SK-N-SH (cell line): Measurements from ENCODE around the gene EXOC1L. TPM values are rescaled to one million over a fixed set of nuclear protein-coding genes. Genes with fewer than 3 reads are reported as not detected.

ENCODE experiments used
- CTCF ChIA-PET: fragments of 300-600, 350-600 bp; formaldehyde crosslinking; extraction: SDS; loops from one replicate; lab custom pipeline; 2021; lab: Yijun Ruan, JAX
- POLR2A ChIA-PET: fragments of 350-600 bp; sonication (Branson Sonifier 250); formaldehyde crosslinking; extraction: SDS; loops from one replicate; lab custom pipeline; 2020; ENCODE audit warnings: antibody characterized with exemption, inconsistent platforms; lab: Yijun Ruan, JAX
- DNase-seq: peaks from one replicate; pipeline ENCODE4 v3.0.0; 2012
- H2AFZ ChIP-seq: fragments of 200-600 bp; sonication (generic); 2 replicates; pipeline ENCODE4 v1.8.1; 2016; ENCODE audit warnings: antibody characterized with exemption, mild to moderate bottlenecking, low read depth
- H3F3A ChIP-seq: fragments of 200-600 bp; sonication (generic); replicated peaks from 2 replicates; pipeline ENCODE3; 2016; ENCODE audit warnings: antibody characterized with exemption, mild to moderate bottlenecking; ENCODE audit not compliant: insufficient read depth
- H3K27ac ChIP-seq, 2 experiments: fragments of 200-500 bp in 1 of 2; fragments of 200-600 bp in 1 of 2; sonication (Bioruptor generic) in 1 of 2; sonication (generic), shearing (Covaris generic) in 1 of 2; 2 replicates each; pipeline versions ENCODE4 v1.5.1 to v1.6.1; 2014 to 2016; ENCODE audit warnings: low read depth in 2 of 2, inconsistent platforms in 1 of 2, low read length in 1 of 2, mild to moderate bottlenecking in 1 of 2, mixed read lengths in 1 of 2
- H3K27me3 ChIP-seq: fragments of 200-600 bp; sonication (generic), shearing (Covaris generic); 2 replicates; pipeline ENCODE4 v1.6.1; 2016; ENCODE audit warnings: mixed run types; ENCODE audit not compliant: insufficient read depth
- H3K36me3 ChIP-seq, 2 experiments: fragments of 200-500 bp in 1 of 2; fragments of 200-600 bp in 1 of 2; sonication (Bioruptor generic) in 1 of 2; sonication (generic) in 1 of 2; replicated peaks in 1 of 2; 2 replicates each; pipeline versions ENCODE3 to v1.5.1; 2014 to 2016; ENCODE audit warnings: low read length in 1 of 2, mild to moderate bottlenecking in 1 of 2; ENCODE audit not compliant: insufficient read depth in 2 of 2, control insufficient read depth in 1 of 2
- H3K4me1 ChIP-seq, 2 experiments: fragments of 200-500 bp in 1 of 2; fragments of 200-600 bp in 1 of 2; sonication (Bioruptor generic) in 1 of 2; sonication (generic), shearing (Covaris generic) in 1 of 2; 2 replicates each; pipeline versions ENCODE4 v1.5.1 to v1.6.1; 2014 to 2016; ENCODE audit warnings: low read depth in 1 of 2, low read length in 1 of 2, mixed run types in 1 of 2; ENCODE audit not compliant: insufficient read depth in 2 of 2, control insufficient read depth in 1 of 2
- H3K4me2 ChIP-seq: fragments of 200-600 bp; sonication (generic), shearing (Covaris generic); 2 replicates; pipeline ENCODE4 v1.6.1; 2017; ENCODE audit warnings: mixed run types
- H3K4me3 ChIP-seq, 2 experiments: fragments of 200-500 bp in 1 of 2; fragments of 200-600 bp in 1 of 2; sonication (Bioruptor generic) in 1 of 2; sonication (generic), shearing (Covaris generic) in 1 of 2; 2 replicates each; pipeline versions ENCODE4 v1.5.1 to v1.8.1; 2014 to 2016; ENCODE audit warnings: low read depth in 2 of 2, inconsistent platforms in 1 of 2, low read length in 1 of 2, mild to moderate bottlenecking in 1 of 2, mixed read lengths in 1 of 2, moderate library complexity in 1 of 2
- H3K79me2 ChIP-seq: fragments of 200-600 bp; sonication (generic); 2 replicates; pipeline ENCODE4 v1.8.1; 2017; ENCODE audit warnings: mild to moderate bottlenecking; ENCODE audit not compliant: insufficient read depth
- H3K9ac ChIP-seq: fragments of 200-600 bp; sonication (generic); 2 replicates; pipeline ENCODE4 v1.6.1; 2017; ENCODE audit warnings: mixed run types
- H3K9me2 ChIP-seq: fragments of 200-600 bp; sonication (generic); 2 replicates; pipeline ENCODE4 v1.6.1; 2017; ENCODE audit warnings: mixed run types
- H3K9me3 ChIP-seq: fragments of 200-600 bp; sonication (generic); 2 replicates; pipeline ENCODE4 v1.6.1; 2017; ENCODE audit warnings: mixed run types, mild to moderate bottlenecking, moderate library complexity
- H4K20me1 ChIP-seq: fragments of 200-600 bp; sonication (generic); 2 replicates; pipeline ENCODE4 v1.6.1; 2017; ENCODE audit warnings: mild to moderate bottlenecking, mixed run types; ENCODE audit not compliant: insufficient read depth
- CHD2 ChIP-seq: fragments of 150-350 bp; IDR thresholded peaks from 2 replicates; pipeline ENCODE4 v1.6.1; 2018; ENCODE audit warnings: low read length; ENCODE audit not compliant: partially characterized antibody
- CTCF ChIP-seq: fragments of 200-600 bp; sonication (generic); IDR thresholded peaks from 2 replicates; pipeline ENCODE4 v1.6.1; 2017; ENCODE audit warnings: antibody characterized with exemption, mild to moderate bottlenecking, moderate library complexity
- ELF1 ChIP-seq: IDR thresholded peaks from 2 replicates; pipeline ENCODE4 v1.4.0; 2012
- FOSL2 ChIP-seq: IDR thresholded peaks from 2 replicates; pipeline ENCODE4 v1.4.0; 2012; ENCODE audit warnings: low read depth, mild to moderate bottlenecking, moderate library complexity, borderline replicate concordance
- FOXM1 ChIP-seq: IDR thresholded peaks from 2 replicates; pipeline ENCODE4 v1.4.0; 2012; ENCODE audit warnings: low read depth, mild to moderate bottlenecking
- IRF3 ChIP-seq: fragments of 150-350 bp; IDR thresholded peaks from 2 replicates; pipeline ENCODE4 v1.6.1; 2016; ENCODE audit warnings: mild to moderate bottlenecking, low read depth, low read length
- JUND ChIP-seq: IDR thresholded peaks from 2 replicates; pipeline ENCODE4 v1.4.0; 2012
- PBX3 ChIP-seq: IDR thresholded peaks from 2 replicates; pipeline ENCODE4; 2012
- RCOR1 ChIP-seq: fragments of 150-350 bp; IDR thresholded peaks from 2 replicates; pipeline ENCODE4 v1.6.1; 2017; ENCODE audit warnings: antibody characterized with exemption, low read length
- RFX5 ChIP-seq: IDR thresholded peaks from 2 replicates; pipeline ENCODE4 v1.6.1; 2012; ENCODE audit warnings: mild to moderate bottlenecking, improper control_type of control experiment, low read length
- SMC3 ChIP-seq: IDR thresholded peaks from 2 replicates; pipeline ENCODE4 v1.6.1; 2012; ENCODE audit warnings: low read depth, low read length, improper control_type of control experiment
- TAF1 ChIP-seq: IDR thresholded peaks from 2 replicates; pipeline ENCODE4 v1.6.1; 2012; ENCODE audit warnings: low read depth, mild to moderate bottlenecking, low read length, moderate library complexity, borderline replicate concordance
- USF1 ChIP-seq: IDR thresholded peaks from 2 replicates; pipeline ENCODE4 v1.4.0; 2012; ENCODE audit warnings: low read depth, borderline replicate concordance
- USF2 ChIP-seq: fragments of 150-350 bp; IDR thresholded peaks from 2 replicates; pipeline ENCODE4 v1.6.1; 2017; ENCODE audit warnings: antibody characterized with exemption, low read length, low read depth, borderline replicate concordance
- WGBS: methylation state at CpG from one replicate; pipeline ENCODE4 v1.1.6; 2017; ENCODE audit warnings: low lambda C conversion rate; 5-methylcytosine and 5-hydroxymethylcytosine counted together
- polyA plus RNA-seq, 3 experiments: library from polyadenylated mRNA; depleted of rRNA; stranded (reverse); fragments of >200 nt; gene quantifications; 2 replicates each; pipeline ENCODE4 v1.2.3, GENCODE V29; 2012

Gene EXOC1L
- polyA plus RNA-seq, 1 of the 3 experiments (the other 2 are of a cell fraction), result not detected

- no peak for TF ChIP-seq CTCF
- TF ChIP-seq RFX5, result no peak
- TF ChIP-seq USF2, result no peak
Measured at GRCh38 chr4:55880652-55881280, 61.2 kb downstream of the EXOC1L start (continued).

GRCh38 chr4:55884093-55884850 is 64.7 kb downstream of the EXOC1L start:
- H3K79me2 ChIP-seq, result no peaks in the 10 kb centered on the region
- no peaks in the 10 kb centered on the region for H3K9me2 ChIP-seq
- 95% methylated on average over 2 of the region's 2 CpGs for WGBS
- no peak overlapping the region for H3K9ac ChIP-seq
- ChIA-PET CTCF (interaction anchor here (1.0 kb wide), 1 partner anchor 539 kb away, joined by 3 read pairs; the partner anchor contains the start of gene SRD5A3), POLR2A (no interaction called here)
- peak overlapping the region in 1 of 2 experiments; percentile 72; a peak in 2 of 4 replicates for H3K27ac ChIP-seq
- TF ChIP-seq FOXM1 (no peak), IRF3 (no peak), TAF1 (no peak), RCOR1 (no peak), SMC3 (no peak), PBX3 (no peak), USF1 (no peak), ELF1 (no peak), JUND (no peak), USF2 (no peak), CHD2 (no peak), FOSL2 (no peak)
- peaks cover 64 to 76% of the 10 kb centered on the region in 2 experiments for H3K36me3 ChIP-seq
- H3K4me1 ChIP-seq, result peaks cover 0 to 5% of the 10 kb centered on the region in 2 experiments; a peak in 2 of 4 replicates
- no peaks in the 10 kb centered on the region for H3K27me3 ChIP-seq
- no peaks in the 10 kb centered on the region for H3F3A ChIP-seq
- H3K4me3 ChIP-seq, result no peak overlapping the region
- no peaks in the 10 kb centered on the region for H3K9me3 ChIP-seq
- H4K20me1 ChIP-seq, result no peaks in the 10 kb centered on the region
- no peak overlapping the region for H2AFZ ChIP-seq
- DNase-seq, result no peak
- no peak overlapping the region for H3K4me2 ChIP-seq
